Effector memory CD4-positive, alpha-beta T cell (primary cell): ENCODE data around the gene P2RY14.
"Not testable (repeated sequence)": the region's sequence is repeated elsewhere in the genome, so short reads cannot be mapped to it uniquely, and the experiment has no call there.

Experiments used
- DNase-seq, 3 donors: peaks; one replicate each; pipeline ENCODE4 v3.0.0-alpha.2; 2020
- H3K27ac ChIP-seq: 2 replicates; pipeline ENCODE4 v1.7.0; 2013; ENCODE audit warnings: mild to moderate bottlenecking, low read length, moderate library complexity; ENCODE audit not compliant: insufficient read depth, poor library complexity, severe bottlenecking
- H3K27me3 ChIP-seq: replicated peaks from 2 replicates; pipeline ENCODE4 v1.7.0; 2013; ENCODE audit warnings: mild to moderate bottlenecking, low read length; ENCODE audit not compliant: insufficient read depth, control insufficient read depth, poor library complexity, severe bottlenecking
- H3K36me3 ChIP-seq: 2 replicates; pipeline ENCODE4 v1.7.0; 2013; ENCODE audit warnings: mild to moderate bottlenecking, low read length, moderate library complexity; ENCODE audit not compliant: control insufficient read depth, insufficient read depth
- H3K4me1 ChIP-seq: 2 replicates; pipeline ENCODE4 v1.7.0; 2013; ENCODE audit warnings: low read length, mild to moderate bottlenecking; ENCODE audit not compliant: control insufficient read depth, insufficient read depth, poor library complexity, severe bottlenecking
- H3K4me3 ChIP-seq: 2 replicates; pipeline ENCODE4 v1.7.0; 2013; ENCODE audit warnings: low read length, low read depth, mild to moderate bottlenecking; ENCODE audit not compliant: insufficient read depth, poor library complexity, severe bottlenecking
- H3K9me3 ChIP-seq: 2 replicates; pipeline ENCODE4 v1.7.0; 2013; ENCODE audit warnings: mild to moderate bottlenecking, low read length, moderate library complexity; ENCODE audit not compliant: control insufficient read depth

Gene P2RY14

DNA sequence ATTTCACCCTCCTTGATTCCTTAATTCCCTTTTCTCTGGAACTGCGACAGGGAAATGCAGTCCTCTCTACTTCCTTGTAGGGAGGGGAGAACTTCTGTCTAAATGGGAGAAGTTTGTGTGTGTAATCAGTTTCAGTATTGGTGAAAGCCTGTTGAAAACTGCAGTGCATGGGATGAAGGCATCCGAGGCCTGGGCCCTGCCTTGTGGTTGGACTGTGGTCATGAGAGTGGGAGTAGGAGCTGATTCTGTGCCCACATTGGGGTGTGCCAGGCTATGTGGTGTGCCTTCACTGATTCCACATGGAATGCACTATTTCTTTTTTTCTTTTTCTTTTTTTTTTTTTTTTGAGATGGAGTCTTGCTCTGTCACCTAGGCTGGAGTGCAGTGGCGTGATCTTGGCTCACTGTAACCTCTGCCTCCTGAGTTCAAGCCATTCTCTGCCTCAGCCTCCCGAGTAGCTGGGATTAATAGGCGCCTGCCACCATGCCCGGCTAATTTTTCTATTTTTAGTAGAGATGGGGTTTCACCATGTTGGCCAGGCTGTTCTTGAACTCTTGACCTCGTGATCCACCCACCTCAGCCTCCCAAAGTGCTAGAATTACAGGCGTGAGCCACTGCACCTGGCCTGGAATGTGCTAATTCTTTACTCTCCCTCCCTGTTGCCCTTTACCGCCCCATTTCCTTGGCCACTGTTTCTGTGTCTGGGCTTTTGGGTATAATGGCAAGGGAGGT lies 108.2 kb downstream of the P2RY14 start:
- not testable (repeated sequence) for H3K27me3 ChIP-seq, H3K9me3 ChIP-seq, H3K27ac ChIP-seq, H3K4me3 ChIP-seq, DNase-seq, H3K36me3 ChIP-seq
- peaks cover 19% of the 10 kb centered on the region for H3K4me1 ChIP-seq

GRCh38 chr3:151169262-151169947 lies 108.9 kb downstream of the P2RY14 start:
- Histone ChIP-seq H3K27ac (no peak overlapping the region), H3K4me3 (no peak overlapping the region), H3K4me1 (peaks cover 19% of the 10 kb centered on the region)

GRCh38 chr3:151168269-151169094 lies 109.9 kb downstream of the P2RY14 start:
- Histone ChIP-seq H3K27ac (no peak overlapping the region), H3K9me3 (no peaks in the 10 kb centered on the region), H3K4me3 (no peak overlapping the region), H3K27me3 (no peaks in the 10 kb centered on the region), H3K36me3 (no peaks in the 10 kb centered on the region), H3K4me1 (peaks cover 19% of the 10 kb centered on the region)
- peak; percentile 59 to 71 (median 63) for DNase-seq

More at GRCh38 chr3:151169262-151169947, 108.9 kb downstream of the P2RY14 start:
- no peak for DNase-seq
- H3K9me3 ChIP-seq = no peaks in the 10 kb centered on the region
- no peaks in the 10 kb centered on the region for H3K27me3 ChIP-seq
- H3K36me3 ChIP-seq = no peaks in the 10 kb centered on the region

GRCh38 chr3:151166161-151166560 lies 112.2 kb downstream of the P2RY14 start:
- DNase-seq = no peak
- H3K27ac ChIP-seq = no peak overlapping the region
- no peaks in the 10 kb centered on the region for H3K36me3 ChIP-seq
- H3K4me3 ChIP-seq = no peak overlapping the region
- no peaks in the 10 kb centered on the region for H3K9me3 ChIP-seq
- H3K4me1 ChIP-seq = peaks cover 9% of the 10 kb centered on the region
- H3K27me3 ChIP-seq = no peaks in the 10 kb centered on the region

DNA sequence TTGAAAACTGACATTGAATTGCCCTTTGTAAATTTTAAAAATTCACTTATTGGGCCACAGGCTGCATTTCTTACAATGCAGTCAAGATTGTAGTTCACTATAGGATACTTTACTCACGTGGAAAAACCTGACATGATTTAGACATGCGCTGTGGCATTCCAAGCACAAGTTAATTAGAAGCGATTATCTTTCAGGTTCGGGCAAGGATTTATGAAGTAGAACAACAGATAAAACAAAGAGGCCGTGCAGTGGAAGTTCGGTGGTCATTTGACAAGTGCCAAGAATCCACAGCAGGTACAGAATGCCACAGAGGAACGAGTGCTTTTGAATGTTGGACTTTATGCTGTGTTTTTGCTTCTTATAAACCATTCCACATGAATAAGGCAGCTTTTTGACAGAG lies 113.1 kb downstream of the P2RY14 start:
- H3K4me3 ChIP-seq = no peak overlapping the region
- no peak for DNase-seq
- H3K36me3 ChIP-seq = no peaks in the 10 kb centered on the region
- H3K4me1 ChIP-seq = no peaks in the 10 kb centered on the region
- H3K27me3 ChIP-seq = no peaks in the 10 kb centered on the region
- H3K27ac ChIP-seq = no peak overlapping the region
- H3K9me3 ChIP-seq = no peaks in the 10 kb centered on the region
